ENCODE data around the gene ZSCAN2.
"Not testable (repeated sequence)": the region's sequence is repeated elsewhere in the genome, so short reads cannot be mapped to it uniquely, and the experiment has no call there.

The ZSCAN2 gene

GRCh38 chr15:84599906-84600305 is 903 bp upstream of the ZSCAN2 start:
- peak; percentile 54 for DNase-seq

- DNase-seq, result peak; percentile 88
Measured at GRCh38 chr15:84600331-84600686, 500 bp upstream of the ZSCAN2 start.

GRCh38 chr15:84601555-84601838 is 688 bp downstream of the ZSCAN2 start:
- DNase-seq, result peak; percentile 26

- no peak for DNase-seq
Measured at GRCh38 chr15:84603630-84604379, 3.0 kb downstream of the ZSCAN2 start.

GRCh38 chr15:84604826-84605553 is 4.2 kb downstream of the ZSCAN2 start:
- no peak for DNase-seq

GRCh38 chr15:84605554-84605882 is 4.7 kb downstream of the ZSCAN2 start:
- DNase-seq, result no peak

GRCh38 chr15:84606653-84607120 is 5.9 kb downstream of the ZSCAN2 start:
- DNase-seq, result peak; percentile 81

GRCh38 chr15:84608707-84609284 is 8.0 kb downstream of the ZSCAN2 start:
- no peak for DNase-seq

GRCh38 chr15:84609818-84610525 is 9.2 kb downstream of the ZSCAN2 start:
- DNase-seq, result no peak

GRCh38 chr15:84611631-84612030 is 10.8 kb downstream of the ZSCAN2 start:
- DNase-seq, result no peak

GRCh38 chr15:84616235-84616634 is 15.4 kb downstream of the ZSCAN2 start:
- DNase-seq, result no peak

- no peak for DNase-seq
Measured at GRCh38 chr15:84620626-84621025, 19.8 kb downstream of the ZSCAN2 start.

- DNase-seq, result no peak
Measured at GRCh38 chr15:84621358-84621979, 20.7 kb downstream of the ZSCAN2 start.

GRCh38 chr15:84624359-84624758 is 23.6 kb downstream of the ZSCAN2 start:
- no peak for DNase-seq

- DNase-seq, result no peak
Measured at GRCh38 chr15:84625123-84625522, 24.3 kb downstream of the ZSCAN2 start.

GRCh38 chr15:84629033-84629432 is 28.2 kb downstream of the ZSCAN2 start:
- no peak for DNase-seq

- DNase-seq, result peak; percentile 47
Measured at GRCh38 chr15:84631706-84632272, 31.0 kb downstream of the ZSCAN2 start.

GRCh38 chr15:84633311-84634227 is 32.8 kb downstream of the ZSCAN2 start:
- DNase-seq, result peak; percentile 82

- no peak for DNase-seq
Measured at GRCh38 chr15:84634228-84634837, 33.5 kb downstream of the ZSCAN2 start.

- peak; percentile 71 for DNase-seq
Measured at GRCh38 chr15:84638103-84638502, 37.3 kb downstream of the ZSCAN2 start.

GRCh38 chr15:84641871-84642270 is 41.1 kb downstream of the ZSCAN2 start:
- DNase-seq, result not testable (repeated sequence)
